GM19452 (cell line): ENCODE measurements around the gene SF3A2.

Source experiments
- ATAC-seq: cut with Tn5 transposase; IDR thresholded peaks from one replicate; pipeline ENCODE4 v1.9.1; 2021; ENCODE audit not compliant: unreplicated experiment

The SF3A2 gene

GRCh38 chr19:2288818-2289713 is 52.4 kb downstream of the SF3A2 start:
- ATAC-seq = no peak

GRCh38 chr19:2289714-2290435 is 53.3 kb downstream of the SF3A2 start:
- ATAC-seq = no peak

- no peak for ATAC-seq
These were observed 54.0 kb downstream of the SF3A2 start for GRCh38 chr19:2290441-2291184.

- no peak for ATAC-seq
These were observed 54.6 kb downstream of the SF3A2 start for GRCh38 chr19:2291185-2291751.

GRCh38 chr19:2294687-2295335 is 58.2 kb downstream of the SF3A2 start:
- no peak for ATAC-seq

DNA sequence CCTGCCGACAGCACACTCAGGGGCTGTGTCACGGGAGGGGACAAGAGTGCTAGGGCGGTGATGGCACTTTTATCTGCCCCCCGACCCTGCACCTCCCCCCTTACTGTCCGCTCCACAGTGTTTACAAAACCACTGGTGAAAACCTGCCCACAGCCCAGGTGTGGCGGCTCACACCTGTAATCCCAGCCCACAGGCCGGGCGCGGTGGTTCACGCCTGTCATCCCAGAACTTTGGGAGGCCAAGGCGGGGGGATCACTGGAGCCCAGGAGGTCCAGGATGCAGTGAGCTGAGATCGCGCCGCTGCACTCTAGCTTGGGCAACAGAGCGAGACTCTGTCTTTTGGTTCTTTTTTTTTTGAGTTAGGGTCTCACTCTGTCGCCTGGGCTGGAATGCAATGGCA is 59.5 kb downstream of the SF3A2 start:
- no peak for ATAC-seq
